Activated CD4-positive, CD25-positive, alpha-beta regulatory T cell treated with anti-CD3 and anti-CD28 coated beads, Interleukin-2, amount 50 U/mL, for 72 hours (primary cell): Measurements from ENCODE around the gene ZNRD2.
A peak's percentile ranks its signal among the peaks of the same experiment; 100 is the strongest.
"Not testable (repeated sequence)": the region's sequence is repeated elsewhere in the genome, so short reads cannot be mapped to it uniquely, and the experiment has no call there.

Experiments used
- DNase-seq: peaks from one replicate; pipeline ENCODE4 v3.0.0; 2021

ZNRD2 gene

GRCh38 chr11:65556470-65557279, 13.6 kb upstream of the ZNRD2 start:
- no peak for DNase-seq

- no peak for DNase-seq
These were observed 12.8 kb upstream of the ZNRD2 start for GRCh38 chr11:65557280-65558001.

GRCh38 chr11:65558002-65558929, 12.0 kb upstream of the ZNRD2 start, which contains the start of gene LTBP3:
Gene LTBP3 (minus strand): TSS chr11:65558359. CDS start chr11:65557959, 400 bp downstream.
- peak; percentile 49 for DNase-seq

DNA sequence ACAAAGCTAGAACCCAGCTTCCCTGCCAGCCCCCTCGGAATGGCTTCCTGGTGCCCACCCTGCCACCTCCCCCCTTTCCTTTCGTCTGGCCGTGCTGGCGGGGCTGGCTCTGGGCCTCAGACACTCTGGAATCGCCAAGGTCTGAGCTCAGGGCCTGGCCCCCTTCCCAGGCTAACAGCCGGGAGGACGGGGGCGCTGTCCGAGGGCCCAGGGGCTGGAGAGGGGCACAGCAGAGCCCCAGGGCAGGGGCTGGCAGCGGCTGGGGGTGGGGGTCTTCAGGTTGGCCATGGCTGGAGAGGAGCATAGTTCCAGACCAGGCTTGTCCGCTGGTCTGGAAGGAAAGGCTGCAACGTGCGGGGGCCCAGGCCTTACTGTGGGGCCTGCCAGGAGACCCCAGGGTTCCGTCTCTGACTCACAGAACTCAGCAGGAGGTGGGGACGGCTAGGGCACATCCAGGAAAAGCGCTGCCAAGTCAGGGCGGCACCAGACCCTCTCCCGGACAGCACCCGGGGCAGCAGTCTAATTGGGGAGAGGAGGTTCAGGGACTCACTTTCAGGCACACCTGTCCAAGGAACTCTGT, 11.3 kb upstream of the ZNRD2 start:
- no peak for DNase-seq

DNA sequence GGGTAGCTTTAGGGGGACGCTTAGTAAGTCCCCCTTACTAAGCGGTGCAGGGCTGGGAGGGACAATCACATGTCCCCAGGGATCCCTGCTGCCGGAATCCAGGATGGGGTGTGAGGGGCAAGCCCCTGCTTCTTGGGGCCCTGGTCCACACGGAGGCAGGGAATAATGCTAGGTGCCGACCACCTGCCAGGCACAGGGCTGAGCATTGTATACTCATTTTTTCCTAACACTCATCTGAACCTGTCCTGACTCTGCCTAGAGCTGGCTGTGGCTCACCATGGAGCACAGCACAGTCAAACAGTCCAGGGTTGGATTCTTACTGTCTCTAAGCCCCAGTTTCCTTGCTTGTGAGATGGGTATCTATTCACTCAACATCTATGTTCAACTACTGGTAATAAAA, 10.7 kb upstream of the ZNRD2 start:
- no peak for DNase-seq

DNA sequence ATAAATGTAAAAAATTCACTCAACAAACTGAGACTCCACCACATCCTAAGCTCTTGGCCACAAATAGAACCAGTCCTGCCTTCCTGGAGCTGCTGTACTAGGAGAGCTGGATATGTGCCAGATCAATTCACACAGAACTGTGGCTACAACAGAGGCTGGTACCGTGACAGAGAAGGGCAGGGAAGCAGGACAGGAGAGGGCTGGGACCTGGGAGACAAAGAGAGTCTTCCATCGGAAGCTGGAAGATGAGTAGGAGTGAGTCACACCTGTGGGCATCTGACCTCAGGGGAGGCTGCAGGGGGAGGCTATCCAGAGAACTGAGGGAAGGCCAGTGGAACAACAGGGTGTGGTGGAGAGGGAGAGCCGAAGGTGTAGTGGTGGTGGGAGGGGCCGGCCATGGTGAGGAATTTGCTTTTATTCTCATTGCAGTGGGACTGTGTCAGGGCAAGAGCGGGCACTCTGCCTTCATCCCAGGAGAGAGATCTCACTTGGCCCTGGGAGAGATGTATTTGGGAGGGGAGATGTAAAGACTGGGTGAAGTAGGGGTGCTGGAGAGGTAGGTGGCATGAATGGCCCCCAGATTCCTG, 10.2 kb upstream of the ZNRD2 start:
- no peak for DNase-seq

- no peak for DNase-seq
These were observed 9.5 kb upstream of the ZNRD2 start for GRCh38 chr11:65560555-65561418.

- DNase-seq, result no peak
These were observed 8.3 kb upstream of the ZNRD2 start for GRCh38 chr11:65562020-65562419.

- no peak for DNase-seq
These were observed 7.5 kb upstream of the ZNRD2 start for GRCh38 chr11:65562788-65563187.

- DNase-seq, result no peak
These were observed 6.7 kb upstream of the ZNRD2 start for GRCh38 chr11:65563601-65564000.

DNA sequence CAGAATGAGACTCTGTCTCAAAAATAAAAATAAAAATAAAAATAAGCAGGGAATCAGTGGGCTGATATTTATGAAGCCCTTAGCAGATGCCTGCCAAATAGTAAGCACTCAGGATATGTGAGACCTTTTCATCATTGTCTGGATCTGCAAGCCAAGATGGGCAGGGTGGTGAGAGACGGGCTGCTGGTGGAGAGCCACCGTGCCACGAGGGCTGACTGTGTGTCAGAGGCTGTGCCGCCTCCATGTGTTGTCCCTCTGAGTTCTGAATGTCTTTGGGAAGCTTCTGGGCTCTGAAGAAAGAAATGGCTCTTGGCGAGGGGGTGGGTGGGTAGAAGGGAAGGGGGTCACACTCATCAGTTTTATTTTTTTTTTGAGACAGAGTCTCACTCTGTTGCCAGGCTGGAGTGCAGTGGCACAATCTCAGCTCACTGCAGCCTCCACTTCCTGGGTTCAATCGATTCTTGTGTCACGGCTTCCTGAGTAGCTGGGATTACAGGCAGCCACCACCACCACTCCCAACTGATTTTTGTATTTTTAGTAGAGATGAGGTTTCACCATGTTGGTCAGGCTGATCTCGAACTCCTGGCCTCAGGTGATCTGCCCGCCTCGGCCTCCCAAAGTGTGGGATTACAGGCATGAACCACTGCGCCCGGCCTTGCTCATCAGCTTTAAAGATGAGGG, 5.3 kb upstream of the ZNRD2 start:
- not testable (repeated sequence) for DNase-seq

DNA sequence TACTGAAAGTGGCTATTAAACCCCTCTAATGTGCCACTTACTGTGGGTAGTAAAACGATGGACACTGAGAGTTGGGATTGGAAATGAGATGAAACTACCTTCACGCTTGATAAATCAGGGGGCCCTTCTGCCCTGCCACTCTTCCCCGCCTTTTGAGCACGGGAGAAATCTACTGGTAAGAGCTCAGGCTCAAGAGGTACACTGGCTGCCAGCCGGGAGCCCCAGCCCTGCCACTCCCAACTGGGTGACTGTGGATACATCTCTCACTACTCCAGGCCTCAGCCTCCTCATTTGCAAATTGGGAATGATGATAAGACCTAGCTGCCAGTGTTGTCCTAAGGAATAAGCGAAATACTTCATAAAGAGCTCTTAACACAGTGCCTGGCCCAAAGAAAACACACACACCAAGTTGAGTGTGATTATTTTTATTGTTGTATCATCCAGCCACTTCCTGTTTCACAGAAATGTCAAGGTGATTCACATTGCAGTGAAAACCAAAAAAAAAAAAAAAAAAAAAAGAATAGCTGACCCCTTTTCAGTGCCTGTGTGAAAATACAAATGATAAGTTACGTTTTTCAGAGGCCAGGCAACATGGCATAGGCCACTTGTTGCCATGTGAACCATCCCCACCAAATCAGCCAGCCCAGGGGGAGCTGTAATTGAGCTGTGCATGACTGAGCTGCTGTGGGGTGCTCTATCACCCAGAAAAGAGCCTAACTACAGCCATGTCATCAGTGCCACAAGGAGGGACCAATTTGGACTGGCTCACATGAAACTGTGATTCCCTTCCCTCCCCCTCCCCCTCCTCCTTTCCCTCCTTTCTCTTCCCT, 4.4 kb upstream of the ZNRD2 start:
- no peak for DNase-seq

DNA sequence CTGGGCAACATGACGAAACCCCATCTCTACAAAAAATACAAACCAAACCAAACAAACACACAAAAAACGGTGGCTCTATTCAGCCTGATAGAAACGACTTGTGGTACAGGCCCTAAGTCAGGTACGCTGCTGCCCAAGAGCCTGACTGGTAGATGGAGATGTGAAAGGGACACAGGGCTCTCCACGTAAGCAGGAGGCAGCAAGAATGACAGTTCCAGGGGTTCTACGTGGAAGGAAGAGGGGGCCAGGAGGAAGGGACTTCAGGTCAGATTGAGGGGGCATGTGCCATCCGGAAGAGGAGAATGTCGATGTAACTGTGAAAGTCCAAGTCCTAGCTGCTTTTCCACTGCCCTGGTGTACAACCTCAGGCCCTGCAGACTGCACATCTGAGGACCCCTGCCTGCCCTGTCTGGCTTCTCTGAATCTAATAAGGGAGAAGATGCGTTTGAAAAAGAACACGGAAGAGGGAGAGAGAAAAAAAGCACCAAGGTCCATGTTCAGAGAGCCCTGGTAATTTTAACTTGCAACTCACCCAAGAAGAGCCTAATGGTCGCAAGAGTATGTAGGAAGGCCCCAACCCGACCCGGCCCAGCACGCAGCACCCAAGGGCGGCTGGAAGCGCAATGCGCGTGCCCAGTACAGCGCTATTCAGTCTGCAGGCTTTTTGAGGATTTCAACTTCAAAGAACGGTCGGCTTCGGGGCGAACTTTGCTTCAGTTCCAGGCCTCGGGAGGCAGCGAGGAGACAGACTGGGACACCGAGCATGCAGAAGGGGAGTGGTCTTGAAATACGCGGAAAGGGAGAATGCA, 909 bp upstream of the ZNRD2 start:
- no peak for DNase-seq

- DNase-seq, result no peak
These were observed 1.1 kb downstream of the ZNRD2 start for GRCh38 chr11:65571420-65571819.

- DNase-seq, result no peak
These were observed 1.7 kb downstream of the ZNRD2 start for GRCh38 chr11:65571940-65572339.

GRCh38 chr11:65572356-65573051, 2.2 kb downstream of the ZNRD2 start, which contains the start of gene FAM89B:
Gene FAM89B (plus strand): TSS chr11:65572538. CDS start chr11:65572670, 132 bp downstream.
- peak; percentile 80 for DNase-seq

DNA sequence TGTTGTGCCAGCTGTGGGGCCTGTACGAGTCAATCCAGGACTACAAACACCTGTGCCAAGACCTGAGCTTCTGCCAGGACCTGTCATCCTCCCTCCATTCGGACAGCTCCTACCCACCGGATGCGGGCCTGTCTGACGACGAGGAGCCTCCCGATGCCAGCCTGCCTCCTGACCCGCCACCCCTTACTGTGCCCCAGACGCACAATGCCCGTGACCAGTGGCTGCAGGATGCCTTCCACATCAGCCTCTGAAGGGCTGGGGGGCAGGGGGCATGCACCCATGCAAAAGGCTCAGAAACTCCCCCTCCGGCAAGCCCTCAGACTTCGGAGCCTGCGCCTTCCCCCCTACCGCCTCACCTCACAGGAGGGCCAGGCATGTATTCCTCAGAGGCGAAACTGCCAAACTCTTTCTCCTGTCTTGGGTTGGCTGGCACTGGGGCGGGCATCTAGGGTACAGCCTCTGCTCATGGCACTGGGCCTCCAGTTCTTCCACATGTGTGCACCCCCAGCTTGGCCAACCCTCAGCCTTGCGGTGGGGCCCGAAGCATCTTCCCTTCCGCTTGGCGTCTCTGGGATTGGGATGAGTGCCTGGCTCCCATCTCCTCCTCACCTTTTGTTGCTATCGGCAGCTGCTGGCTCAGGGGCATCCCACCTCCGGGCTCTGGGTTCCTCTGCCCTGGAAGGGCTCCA, 3.3 kb downstream of the ZNRD2 start:
- DNase-seq, result no peak
